GM19099 (cell line): ENCODE data around the gene DOCK8.
"Not testable (repeated sequence)": the region's sequence is repeated elsewhere in the genome, so short reads cannot be mapped to it uniquely, and the experiment has no call there.

ENCODE experiments used
- POLR2A ChIP-seq: IDR thresholded peaks from 3 replicates; pipeline ENCODE4 v1.6.1; 2011; ENCODE audit warnings: low read depth; ENCODE audit not compliant: insufficient read length; ENCODE audit errors: extremely low read depth

DOCK8 gene

DNA sequence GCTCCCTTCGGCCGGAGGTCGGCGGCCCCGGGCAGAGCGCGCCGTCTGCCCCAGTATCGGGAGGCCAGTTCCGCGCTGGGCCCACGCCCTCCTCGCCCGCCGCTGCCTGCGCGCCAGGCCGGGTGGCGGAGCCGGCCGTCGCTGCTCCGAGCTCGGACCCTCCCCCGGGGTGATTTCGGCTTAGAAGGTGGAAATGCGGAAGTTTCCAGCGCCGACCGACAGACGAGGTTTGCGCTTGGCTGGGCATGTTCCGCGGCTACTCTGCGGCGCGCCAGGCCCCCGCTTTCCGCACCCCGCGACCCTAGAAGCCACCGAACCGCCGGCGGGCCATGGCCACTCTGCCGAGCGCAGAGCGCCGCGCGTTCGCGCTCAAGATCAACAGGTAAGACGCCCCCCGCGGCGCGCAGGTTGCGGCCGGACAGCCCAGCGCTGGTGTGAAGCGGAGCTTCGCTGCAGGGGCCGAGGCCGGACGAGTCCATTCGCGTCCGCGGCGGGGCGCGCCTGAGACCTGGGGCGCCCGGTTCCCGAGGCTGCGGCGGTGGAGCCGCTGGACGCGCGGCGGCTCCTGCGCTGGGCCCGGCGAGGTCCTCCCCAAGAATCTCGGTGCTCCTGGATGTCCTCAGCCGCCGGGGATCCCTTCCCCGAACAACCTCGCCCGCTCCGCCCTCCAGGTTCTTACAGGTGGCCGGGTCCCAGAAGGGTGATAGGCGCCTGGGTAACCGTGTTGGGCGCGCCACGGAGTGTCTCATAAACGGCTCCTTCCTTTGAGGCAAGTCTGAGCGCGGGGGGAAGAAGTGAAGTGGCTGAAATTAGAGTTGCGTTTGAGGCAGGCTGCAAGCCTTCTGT is at the start of gene DOCK8:
Gene DOCK8 (plus strand): TSS at position 218 of the 846 bp plus-strand sequence. CDS start 112 bp downstream, at position 330.
- peak; percentile 45 for TF ChIP-seq POLR2A

DNA sequence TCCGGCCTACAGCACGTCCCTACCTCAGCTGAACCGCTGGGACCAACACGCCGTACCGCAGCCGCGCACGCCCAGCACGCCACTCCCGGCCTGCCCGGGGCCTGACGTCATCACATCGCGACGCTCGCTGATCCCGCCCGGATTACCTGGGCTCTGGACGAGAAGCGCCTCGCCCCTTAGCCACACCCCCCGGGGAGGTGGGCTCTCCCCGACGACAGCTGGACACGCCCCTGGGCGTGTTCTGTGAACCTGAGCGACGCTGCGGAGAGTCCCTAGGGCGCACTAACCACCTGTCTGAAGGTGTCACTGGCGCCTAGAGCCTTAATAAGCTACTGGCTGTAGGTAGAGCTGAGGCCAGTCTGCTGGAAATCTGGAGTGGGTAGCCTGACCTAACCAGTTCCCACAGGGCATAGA is 35.7 kb upstream of the DOCK8 start, which contains the start of gene ZNG1A:
Gene ZNG1A (minus strand): TSS at position 87 of the 414 bp plus-strand sequence. CDS start 87 bp downstream, outside the sequence.
- TF ChIP-seq POLR2A: not testable (repeated sequence)

DNA sequence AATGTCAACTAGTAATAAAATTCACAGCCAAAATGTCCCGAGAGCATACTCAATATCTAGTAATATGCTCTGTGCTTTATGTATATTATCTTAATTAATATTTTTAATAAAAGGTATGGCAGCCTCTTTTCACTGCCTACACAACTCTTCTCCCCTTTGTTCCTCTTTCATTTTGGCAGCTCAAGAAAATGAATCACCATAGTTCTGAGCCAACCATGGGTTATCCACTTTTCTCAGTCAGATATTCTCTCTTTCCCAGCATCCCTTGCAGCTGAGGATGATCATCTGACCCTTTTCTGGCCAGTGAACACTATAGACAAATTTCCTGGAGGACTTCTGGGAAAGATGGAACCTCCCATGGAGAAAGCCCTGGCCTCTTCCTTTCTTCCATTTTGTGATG is 8.2 kb upstream of the DOCK8 start:
- no peak for TF ChIP-seq POLR2A

DNA sequence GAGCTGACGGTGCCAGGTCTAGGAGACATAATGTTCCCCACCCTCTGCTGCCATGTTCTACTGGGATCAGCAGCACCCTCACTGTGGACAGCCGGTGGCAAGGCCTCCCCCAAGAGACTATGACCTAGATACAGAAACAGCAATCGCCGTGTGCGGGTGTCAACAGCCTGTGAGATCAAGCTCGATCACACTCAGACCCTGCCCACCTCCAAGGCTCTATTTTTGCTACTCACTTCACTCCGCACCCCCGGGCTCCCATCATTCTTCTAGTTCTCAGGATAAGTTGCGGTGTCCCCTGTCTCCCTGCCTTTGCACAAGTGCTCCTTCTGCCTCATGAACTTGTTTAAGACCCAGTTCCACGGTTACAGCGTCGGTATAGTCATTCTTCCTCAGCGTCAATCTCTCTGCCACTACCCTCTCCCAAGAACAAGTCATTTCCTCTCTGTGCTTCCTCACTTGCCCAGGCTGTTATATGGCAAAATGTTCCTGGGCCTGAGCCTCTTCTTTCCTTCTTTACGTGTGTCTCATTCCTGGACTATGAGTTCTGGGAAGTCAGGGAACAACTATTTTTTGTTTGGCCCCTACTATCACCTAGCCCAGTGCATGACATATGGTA is 5.4 kb upstream of the DOCK8 start:
- TF ChIP-seq POLR2A: no peak

DNA sequence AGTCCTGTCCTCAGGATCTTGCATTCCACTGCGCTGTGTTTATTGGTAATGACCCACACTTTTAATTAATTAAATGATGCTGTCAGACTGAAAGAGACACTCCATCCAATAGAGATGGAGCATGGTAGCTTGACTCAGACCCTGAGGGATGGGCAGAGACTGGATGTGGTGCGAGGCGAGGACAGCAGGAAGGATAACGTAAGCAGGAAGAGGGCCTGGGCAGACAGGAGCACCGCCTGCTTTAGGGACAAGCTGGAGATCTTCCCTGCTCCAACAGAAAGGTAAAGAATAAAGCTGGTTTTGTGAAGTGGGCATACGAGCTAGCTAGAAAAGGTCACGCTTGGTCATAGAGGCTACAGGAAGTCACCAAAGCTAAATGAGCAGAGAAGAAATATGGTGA is 3.6 kb upstream of the DOCK8 start:
- no peak for TF ChIP-seq POLR2A

DNA sequence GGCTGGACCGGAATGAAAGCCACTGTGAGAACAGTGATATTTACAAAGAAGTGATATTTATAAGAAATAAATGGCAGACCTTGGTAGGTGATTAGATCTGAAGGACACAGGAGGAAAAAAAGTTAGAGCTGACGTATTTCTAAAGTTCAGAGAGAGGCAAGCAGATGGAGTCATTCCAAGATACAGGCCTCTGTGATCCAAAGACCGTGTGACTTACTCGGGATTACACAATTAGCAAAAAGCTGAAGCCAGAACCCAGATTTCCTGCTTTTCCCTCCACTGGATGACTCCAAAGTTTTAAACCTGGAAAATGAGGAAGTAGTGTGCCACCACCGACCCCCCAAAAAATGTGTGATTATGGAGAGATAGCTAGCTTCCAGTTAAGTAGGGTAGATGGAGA is 3.1 kb upstream of the DOCK8 start:
- no peak for TF ChIP-seq POLR2A

DNA sequence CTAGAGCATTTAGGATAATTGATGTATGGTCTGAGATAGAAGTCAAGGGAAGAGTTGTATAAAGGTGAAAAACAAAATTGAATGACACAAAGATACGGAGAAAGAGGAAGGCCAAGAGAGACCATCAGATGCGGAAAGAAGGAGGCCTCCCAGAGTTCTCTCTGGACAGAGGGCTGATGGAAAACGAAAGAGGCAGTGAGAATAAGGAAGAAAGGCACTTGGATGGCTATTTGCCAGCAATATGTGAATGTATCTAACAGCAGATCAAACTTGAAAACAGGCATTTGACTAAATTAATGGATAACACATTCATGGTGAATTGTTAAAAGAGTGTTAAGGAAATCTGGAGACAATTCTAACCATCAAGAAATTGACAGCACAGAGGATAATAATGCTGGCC is 2.4 kb upstream of the DOCK8 start:
- no peak for TF ChIP-seq POLR2A

DNA sequence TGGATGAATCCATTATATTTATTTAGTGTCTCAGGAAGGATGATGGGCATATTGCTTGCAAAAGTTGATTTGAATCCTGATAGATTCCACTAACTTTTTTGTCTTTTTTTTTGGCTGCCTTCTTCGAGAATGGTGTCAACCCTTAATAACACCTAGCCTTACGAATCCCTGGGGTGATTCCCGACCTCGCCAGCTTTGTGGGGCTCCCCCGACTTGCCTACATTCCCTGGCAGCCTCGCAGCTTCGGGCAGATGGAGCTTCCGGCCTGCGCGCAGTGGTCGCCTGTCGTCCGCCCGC is 366 bp upstream of the DOCK8 start:
- TF ChIP-seq POLR2A: no peak

DNA sequence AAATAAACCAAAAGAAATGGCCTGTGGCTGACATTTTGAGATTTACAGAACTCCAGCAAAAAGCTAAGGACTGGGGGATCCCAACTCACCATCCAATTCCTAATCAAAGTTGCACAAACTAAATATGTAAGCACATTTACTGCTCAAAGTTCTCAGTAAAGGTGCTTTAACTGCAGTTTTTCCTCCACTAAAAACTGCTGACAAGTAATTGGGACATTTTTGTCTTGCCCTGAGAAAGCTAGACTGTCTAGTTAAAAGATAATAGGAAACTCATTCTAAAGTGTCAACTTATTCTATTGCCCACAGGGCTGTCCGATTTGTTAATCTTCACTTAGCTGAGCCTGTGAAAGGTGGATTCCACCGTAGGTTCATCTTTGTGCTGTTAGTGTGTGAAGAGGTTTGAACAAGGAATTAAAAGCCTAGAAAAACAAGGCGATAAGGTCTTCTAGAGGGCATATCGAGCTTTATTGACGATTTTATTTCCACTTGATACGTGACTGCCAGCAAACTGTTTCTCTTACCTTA is 1.0 kb downstream of the DOCK8 start:
- TF ChIP-seq POLR2A: no peak

DNA sequence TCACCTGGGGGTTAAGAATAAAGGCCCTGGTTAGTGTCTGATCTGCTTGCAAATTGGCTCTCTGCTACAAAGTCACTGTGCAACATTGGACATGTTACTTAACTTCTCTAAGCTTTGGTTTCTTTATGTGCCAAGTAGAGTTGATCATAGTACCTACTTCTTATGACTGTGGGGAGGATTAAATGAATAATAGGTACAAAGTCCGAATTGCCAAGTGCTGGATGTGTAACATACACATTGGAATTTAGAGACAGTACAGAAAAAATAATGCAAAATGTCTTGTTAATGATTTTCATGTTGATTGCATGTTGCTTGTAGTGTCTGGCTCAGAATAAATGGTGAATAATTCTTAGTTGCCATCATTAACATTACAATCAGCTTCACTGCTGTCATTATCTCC is 2.2 kb downstream of the DOCK8 start:
- no peak for TF ChIP-seq POLR2A

DNA sequence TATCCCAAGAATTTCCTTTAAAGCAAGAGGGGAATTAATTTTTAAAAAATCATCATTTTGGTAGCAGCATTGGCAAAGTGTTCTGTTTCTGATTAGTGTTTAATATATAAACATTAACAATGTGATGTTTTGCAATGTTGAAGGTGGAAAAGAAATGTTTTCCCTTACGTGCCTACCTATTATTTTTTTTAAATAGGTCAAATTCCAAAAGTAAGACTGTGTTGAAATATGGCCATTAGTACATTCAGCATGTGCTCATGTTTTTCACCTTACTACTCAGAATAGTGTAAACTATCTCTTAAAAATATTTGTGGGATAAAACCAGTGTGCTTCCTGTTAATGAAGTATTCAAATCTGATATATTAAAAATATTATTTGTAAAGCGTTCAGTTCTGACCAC is 3.3 kb downstream of the DOCK8 start:
- no peak for TF ChIP-seq POLR2A

DNA sequence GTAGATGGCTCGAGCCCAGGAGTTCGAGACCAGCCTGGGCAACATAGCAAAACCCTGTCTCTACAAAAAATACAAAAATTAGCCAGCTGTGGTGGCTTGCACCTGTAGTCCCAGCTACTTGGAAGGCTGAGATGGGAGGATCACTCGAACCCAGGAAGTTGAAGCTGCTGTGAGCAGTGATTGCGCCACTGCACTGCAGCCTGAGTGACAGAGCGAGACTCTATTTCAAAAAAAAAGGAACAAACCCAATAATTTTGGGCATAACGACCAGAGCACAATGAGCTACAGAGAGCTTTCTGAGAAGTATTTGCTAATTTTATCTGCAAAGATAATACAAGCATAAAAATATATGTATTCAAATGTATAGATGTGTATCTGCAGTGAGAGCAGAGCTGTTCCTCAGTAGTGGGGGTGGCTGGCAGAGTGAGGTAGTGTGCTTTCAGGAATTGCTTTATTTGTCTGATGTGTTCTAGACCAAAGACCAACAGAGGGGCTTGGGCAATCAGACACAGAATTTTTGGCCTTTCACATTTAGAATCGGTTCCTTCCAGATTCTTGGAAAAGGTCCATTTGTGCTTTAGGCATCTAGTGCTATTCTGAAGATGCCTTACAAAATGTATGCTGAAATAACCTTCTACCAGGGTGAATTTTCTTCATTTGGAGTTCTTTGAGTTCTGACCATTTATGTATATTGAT is 5.2 kb downstream of the DOCK8 start:
- no peak for TF ChIP-seq POLR2A

DNA sequence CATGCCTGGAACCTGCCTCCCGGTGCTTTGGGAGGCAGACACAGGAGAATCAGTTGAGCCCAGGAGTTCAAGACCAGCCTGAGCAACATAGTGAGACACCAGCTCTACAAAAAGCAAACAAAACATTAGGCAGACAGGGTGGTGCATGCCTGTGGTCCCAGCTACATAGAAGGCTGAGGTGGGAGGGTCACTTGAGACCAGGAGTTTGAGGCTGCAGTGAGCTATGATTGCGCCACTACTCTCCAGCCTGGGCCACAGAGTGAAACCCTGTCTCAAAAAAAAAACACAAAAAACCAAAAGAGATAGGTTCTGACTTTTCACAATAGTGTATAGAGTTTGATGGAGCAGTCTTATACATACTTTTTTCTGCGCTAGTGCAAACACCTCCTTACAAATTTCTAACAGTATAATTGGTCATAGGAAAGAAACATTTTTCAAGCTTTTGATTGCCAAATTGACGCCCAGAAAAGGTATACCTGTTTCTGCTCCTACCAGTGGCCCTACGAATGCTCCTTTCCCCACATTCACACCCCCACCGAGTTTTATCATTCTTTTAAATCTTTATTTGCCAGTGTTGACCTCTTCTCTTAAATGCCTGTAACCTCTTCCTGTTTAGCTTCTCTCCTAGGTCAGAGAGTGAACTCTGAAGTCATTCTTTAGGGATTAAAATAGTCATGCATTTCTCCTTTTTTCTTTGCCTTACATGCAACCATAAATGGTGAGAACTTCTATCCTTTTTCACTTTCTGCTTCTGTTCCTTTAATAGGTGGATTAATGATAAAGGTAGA is 7.5 kb downstream of the DOCK8 start:
- TF ChIP-seq POLR2A: no peak

DNA sequence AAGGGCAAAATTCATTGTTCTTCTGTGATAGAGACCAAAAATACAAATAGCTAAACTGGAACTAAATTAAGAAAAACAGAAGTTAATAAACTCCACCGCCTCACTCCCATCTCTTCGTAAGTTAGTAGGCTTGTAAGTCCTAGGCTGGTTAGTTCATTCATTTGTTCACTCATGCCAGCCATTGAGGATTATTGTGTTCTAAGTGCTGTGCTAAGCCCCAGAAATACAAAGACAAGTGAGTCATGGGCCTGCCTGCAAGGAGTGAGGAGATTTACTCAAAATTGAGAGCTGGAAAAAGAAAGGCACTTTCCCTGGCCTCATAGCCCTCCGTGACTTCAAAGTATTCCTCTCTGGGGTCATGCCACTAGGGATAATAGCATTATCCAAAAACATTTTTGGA is 8.5 kb downstream of the DOCK8 start:
- TF ChIP-seq POLR2A: no peak

DNA sequence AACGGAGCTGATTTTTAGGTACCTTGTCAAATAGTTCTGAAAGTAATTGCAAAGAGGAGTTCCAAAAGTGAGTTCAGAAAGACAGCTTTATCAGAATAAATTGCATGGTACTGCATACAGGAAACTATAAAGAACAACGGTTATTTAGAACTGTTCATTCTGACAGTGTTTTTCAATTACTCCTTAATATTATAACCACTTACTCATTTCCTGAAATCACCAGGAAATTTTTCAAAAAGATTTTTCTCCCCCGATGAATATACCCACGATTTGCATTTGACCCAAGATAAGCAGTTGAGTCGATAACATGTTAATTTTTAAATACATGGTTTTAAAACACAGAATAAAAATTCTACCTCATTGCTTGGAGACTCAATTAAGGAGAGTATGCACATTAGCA is 9.4 kb downstream of the DOCK8 start:
- TF ChIP-seq POLR2A: no peak
